Bone marrow (tissue), 2 donors: ENCODE results near the gene DEPP1.

Experiments
- DNase-seq, 2 donors: peaks; one replicate each; lab custom pipeline; 2025; lab: John Stamatoyannopoulos, UW

Gene DEPP1

DNA sequence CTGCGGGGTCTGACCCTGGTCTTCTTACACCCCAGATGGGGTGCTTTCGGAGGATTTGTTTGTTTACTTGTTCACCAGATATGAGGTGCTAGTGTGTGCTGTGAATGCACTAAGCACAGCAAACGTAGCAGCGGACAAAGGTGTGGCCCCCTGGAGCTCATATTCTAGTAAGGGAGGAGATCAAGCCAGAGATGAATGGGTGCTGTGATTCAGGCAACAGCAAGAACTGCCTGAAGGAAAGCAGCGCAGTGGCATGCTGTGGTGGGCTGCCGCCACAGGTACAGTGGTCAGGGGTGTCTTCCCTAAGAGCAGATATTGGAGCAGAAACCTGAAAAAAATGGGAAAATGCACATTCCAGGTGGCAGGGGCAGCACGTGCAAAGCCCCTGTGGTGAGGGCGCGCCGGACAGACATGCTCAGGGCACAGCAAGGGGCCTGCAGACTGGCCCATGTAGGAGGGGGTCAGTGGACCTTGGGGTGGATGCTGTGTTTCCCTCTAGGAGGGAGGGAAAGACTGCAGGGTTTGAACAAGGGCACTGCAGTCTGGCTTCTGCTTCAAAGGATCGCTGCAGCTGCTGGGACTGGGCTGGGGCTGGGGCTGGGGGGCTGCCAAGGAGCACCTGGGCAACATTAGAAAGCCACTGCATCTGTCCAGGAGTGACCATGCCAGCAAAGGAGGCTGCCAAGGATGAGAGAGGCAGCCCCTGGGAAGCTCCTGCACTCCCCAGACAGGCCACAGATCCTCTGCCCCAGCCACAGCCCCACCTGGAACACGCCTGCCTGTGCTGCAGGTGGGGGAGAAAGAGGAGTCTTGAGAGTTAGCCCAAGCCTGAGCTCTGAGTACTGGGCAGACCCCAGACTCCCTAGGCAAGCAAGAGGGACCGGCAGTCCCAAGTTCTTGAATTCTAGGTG, 927 bp upstream of the DEPP1 start:
- DNase-seq: no peak

DNA sequence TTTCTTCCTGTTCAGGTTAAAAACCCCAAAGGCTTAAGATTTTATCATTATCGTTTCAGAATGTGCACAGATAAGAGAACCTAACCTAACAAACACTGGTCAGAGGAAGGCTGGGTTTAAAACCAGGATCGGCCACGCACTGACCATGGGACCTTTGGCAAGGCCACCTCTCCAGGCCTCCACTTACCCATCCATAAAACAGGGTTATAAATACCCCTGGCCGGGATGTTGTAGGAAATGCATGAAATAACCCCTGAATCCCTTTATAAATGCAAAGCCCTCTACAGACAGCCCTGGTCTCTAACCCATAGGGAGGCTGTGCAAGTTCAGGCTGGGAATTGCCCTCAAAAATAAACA, 418 bp downstream of the DEPP1 start:
- DNase-seq: no peak

DNA sequence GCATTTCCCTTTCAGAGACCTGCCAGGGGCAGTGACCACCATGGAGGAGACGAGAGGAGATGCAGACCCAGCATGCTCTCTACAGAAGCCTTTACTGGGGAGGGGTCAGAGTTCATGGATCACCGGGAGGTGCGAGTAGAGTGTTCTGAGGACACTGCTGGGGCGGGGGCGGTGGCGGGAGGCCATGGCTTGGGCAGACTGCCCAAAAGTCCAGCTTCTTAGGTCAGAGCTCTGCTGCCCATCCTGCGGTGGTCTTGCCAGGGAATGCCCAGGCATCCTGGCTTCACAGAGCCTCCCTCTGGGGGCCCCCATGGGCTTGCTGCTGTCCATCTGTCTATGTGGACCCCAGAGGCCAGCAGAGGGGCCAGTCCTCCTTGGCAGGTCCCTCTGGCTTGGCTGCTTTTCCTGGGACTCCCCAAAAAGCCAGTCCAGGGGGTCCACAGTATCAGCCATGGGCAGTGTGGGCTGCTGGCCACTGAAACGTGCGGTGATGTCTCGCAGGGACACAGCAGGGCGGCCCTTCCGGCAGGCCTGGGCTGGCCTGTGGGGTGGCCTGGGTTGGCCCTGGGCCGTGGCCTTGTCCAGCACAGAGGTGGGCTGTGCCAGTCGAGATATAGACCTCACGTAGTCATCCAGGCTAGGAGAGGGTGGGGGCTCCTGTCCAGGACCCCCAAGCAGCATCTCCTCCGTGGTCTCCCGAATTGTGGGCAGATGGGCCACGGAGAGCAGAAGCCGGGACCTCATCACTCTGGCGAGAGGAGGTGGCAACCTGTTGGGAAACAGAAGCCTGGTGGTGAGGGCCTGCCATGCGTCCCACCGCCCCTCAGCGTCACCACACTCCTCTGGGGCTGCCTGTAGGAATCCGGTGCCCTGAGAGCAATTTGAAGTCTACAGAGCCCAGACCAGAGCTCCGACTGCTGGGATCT, 1.1 kb downstream of the DEPP1 start:
- DNase-seq: no peak

DNA sequence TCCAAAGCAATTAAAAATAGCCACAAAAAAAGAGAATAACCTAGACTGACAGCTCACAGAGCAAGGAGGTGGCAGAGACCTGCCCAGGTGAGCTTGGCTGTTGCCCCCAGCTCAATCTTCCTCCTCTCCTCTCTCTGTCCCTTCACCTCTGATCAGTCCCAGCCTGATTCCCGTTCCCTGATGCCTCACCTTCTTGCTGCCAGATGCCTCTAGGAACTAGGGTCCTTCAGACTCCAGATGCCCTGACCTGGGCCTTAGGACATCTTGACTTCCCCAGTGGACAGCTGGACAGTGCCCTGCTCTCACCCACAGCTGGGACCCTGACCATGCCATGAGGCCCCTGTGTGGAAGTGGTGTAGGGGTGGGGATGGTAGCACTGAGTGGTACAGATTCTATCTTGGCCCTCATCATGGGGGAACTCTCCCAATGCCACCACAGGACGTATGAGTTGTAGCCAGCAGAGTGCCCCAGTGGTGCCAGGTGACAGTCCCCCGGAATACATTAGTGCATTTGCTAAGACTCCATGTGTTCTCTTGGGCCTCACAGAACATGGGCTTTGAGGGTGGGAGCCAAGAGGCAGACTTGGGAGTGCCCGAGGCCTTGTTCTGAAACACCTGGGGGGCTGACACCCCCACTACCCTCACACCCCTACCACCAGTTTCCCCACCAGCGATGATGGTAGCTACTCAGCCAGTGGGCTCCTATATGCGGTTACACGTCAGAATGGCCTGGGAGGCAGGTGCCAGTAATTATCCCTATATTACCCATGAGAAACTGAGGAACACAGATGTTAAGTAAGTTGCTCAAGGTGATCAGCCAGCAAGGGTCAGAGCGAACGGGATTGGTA, 2.0 kb downstream of the DEPP1 start:
- DNase-seq: no peak

DNA sequence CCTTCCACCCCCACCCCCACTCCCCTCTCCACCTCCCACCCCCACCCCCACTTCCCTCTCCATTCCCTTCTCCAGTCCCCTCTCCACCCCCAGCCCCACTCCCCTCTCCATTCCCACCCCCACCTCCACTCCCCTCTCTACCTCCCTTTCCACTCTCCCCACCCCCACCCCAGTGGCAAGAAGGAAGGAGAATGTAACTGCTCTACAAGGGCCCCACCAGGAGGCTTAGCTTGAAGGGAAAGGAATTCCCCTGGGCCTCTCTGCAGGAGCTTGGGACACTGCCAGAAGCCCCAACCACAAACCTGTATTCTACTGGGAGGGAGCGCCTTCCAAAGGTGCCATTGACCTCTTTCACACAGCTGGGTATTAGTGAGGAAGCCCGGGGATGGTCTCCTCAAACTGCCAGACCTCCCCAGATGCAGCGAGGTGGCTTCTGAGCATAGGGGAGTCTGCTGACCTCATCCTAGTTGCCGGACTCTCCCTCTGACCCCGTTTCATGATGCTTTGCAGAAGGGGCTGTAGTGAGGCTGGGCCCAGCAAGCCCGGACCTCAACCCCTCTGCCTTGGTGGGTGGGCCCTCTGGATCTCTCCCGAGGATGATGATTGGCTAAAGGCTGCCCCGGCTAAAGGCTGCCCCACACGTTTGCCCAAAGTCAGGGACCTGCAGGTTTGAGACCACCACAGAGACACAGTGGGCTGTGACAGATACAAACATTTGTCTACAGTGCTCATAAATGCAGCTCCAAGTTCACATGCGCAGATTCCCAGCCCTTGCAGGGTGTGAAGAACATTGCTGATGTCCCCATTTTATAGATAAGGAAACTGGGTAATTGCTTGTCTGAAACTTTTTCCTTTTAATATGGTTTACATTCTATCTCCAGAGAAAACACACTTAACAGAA, 2.9 kb downstream of the DEPP1 start:
- DNase-seq: no peak

DNA sequence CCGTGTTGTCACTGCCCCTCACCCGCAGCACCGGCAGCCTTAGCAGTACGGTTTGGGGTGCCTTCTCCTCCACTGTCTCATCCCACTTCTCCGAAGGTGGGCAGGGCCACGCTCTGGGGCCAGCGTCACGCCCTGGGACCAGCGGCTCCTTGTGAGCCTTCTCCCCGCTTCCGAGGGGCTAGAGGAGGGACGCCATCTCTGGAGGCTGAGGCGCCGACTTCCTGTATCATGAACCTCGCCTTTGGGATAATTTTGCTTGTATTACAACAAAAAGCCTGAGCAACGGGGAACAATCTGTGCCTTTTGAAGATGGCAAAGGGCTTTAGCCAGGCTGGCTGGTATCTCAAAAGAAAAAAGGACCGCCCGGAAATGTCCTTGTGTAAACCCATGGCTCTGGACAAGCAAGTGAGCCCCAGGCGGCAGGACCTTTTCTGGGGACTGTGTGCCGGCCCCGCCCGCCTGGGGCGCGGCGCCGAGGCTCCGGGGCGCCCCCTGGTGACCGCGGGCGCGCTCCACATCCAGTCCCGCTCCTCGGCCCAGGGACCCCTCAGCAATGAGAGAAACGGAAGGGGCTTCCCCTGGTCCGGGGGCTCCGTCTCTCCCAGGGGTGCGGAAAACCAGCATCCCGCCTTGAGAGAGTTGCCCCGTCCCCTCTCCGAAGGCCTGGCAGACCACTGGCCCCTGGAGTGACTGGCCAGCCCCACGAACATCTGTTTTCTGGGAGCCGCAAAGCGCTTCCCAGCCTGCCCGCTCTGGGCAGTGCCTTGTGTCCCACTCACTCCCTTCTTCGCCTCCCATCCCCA, 3.8 kb downstream of the DEPP1 start:
- peak; percentile 30 to 44 for DNase-seq

DNA sequence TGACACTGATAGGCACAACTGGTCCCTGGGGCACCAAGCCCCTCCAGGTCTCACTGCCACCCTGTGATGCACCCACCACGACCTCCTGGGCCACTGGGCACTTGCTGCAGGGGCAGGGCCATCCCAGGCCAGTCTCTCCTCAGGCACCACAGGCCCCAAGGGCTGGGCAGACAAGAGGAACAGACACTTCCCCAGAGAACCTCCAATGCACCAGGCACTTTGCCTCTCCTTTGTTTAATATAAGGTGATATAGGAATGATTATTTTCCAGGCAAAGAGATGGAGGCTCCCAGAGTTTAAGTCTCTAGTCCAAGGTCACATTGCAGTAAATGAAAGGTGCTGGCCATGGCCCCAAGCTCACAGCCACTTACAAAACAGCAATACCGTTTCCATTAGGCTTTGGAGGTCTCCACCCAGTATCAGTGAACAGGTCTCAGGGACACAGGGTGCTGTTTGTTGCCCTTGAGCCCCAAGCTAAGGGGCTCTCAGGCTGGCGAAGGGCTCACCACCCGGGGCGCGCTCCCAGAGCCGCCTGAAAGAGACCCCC, 4.5 kb downstream of the DEPP1 start:
- DNase-seq: no peak

DNA sequence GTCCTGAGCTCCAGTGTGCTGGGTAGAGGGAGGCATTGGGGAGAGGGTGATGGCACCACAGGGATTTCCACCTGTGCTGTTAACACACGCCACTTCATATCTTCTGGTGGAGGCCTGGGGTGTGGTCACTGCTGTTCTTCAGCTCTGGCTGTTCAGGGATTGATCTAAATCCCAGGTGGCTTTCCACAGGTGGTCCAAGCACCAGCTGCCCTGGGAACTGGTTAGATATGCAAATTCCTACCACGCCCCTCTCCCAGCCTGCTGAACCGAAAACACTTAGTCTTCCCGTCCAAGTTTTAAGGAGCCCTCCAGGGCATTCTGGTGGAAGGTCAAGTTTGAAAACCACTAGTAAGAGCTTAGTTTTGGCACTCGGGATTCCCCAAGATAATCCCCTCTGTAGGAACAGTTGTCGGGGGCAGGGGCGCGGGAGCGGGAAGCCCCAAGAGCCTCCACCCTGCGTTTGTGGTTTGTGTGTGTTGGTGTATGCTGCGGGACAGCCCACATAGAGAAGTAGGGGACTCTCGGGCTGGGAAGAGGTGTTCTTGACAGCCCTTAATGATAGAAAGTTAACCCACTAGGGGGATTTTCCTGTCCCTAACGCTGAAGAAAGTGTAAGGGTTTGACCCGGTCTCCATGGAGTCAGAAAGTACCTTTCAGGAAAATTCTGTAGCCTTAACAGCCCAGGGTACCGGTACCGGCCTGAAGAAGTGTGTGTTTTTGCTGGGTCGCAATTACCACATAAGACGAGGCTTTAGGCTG, 5.1 kb downstream of the DEPP1 start:
- no peak for DNase-seq

DNA sequence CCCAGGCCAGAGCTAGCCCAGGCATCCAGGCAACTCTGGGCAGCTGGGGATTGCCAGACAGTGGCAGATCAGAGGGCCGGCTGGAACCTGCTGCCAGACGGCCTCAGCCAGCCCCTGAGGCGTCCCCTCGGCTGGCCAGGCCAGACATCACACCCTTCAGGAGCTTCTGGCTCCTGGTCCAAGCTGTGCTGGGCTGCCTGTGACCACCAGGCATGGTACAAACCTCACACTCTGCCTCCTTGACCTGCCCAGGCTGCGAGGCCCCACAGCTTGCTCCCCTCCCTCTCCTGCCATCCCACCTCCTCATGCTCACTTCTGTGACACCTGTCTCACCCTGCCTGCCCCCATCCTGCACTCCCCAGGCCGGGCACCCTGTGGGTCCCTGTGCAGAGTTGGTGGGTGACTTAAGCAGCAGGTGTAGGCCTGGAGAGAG, 5.7 kb downstream of the DEPP1 start:
- no peak for DNase-seq

DNA sequence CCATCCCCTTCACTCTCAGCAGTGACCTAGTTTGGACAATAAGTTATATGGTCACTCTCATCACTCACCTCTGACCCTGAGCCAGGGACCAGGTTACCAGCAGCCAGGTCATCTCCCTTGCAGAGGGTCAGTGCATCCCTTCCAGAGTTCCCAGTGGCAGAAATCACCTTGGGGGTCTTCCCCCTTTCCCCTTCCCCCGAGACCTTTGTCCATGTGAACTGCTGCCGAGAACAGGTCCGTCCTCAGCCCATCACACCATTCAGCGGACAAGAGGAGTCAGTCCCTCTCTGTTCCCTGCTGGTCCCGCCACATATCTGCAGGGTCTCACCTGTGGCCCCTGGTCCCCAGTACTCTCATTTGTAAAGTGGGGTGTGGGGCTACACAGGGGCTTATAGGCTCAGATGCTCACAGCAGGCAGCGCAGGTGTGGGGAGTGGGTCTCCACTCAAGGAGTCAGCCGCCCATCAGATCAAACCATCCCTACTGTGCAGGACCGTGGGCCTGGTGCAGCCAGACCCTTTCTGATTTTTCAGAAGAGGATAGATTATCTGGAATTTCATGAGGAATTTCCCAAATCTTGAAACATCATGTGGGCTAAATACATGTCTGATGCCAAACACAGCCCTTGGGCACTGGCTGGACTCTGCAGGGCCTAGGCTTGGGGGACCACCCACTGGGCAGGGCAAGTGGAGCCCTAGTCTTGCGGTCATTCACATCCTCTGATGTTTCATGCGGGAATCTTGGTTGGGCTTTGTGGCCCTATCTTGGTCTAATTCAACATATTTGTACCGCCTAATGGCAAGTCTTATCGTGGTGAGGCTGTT, 6.5 kb downstream of the DEPP1 start:
- DNase-seq: no peak

DNA sequence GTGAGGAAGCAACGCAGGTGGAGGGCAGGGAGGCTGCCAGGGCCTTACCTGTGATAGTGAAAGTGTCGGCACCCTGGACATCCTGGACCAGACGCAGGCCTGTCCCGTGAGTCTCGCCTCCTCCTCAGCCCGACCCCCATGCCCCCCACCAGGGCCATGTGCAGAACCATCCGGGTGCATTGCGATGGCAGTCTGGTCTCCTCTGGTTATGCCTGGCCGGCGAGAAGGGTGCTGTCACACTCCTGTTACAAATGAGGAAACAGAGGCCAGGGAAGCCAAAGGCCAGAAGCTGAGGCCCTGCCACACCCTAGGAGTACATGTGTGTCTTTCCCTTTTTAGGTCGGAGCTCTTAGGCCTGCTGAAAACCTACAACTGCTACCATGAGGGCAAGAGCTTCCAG, 7.2 kb downstream of the DEPP1 start:
- DNase-seq: no peak

DNA sequence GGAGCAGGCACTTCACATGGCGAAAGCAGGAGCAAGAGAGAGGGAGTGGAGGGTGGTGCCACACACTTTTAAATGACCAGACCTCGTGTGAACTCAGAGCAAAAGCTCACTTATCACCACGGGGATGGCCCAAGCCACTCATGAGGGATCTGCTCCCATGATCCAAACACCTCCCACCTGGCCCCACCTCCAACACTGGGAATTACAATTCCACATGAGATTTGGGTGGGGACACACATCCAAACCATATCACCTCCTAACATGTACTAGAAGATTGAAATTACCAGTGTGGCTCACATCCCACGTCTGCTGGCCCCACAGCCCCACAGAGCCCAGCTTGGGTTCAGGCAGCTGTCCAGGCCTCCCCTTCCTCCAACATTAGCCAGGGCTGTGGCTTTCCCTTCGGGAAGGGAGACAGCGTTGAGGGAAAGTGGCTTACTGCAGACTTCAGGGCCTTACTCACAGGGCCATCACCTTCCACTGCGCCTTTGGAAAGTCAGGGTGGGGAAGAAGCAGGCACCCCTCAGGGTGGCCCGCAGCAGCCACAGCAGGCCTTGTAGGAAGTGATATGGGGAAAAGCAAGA, 7.7 kb downstream of the DEPP1 start:
- no peak for DNase-seq

DNA sequence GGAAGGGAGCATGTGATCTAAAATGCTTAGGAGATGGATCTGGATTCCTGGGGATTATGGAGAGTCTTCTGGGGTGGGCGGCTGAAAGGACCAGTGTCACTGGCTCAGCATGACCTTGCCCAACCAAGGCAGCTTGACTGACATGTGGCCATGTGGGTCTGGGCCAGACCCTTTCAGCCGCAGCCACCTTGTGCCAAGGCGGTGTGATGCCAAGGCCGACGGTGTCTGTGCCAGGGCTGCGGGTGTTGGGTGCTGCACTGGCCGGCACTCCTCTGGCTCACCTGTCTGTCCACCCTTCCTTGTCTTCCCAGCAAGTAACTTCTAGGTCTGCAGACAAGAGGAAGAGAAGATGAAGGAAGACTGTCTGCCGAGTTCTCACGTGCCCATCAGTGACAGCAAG, 8.8 kb downstream of the DEPP1 start:
- DNase-seq: no peak

DNA sequence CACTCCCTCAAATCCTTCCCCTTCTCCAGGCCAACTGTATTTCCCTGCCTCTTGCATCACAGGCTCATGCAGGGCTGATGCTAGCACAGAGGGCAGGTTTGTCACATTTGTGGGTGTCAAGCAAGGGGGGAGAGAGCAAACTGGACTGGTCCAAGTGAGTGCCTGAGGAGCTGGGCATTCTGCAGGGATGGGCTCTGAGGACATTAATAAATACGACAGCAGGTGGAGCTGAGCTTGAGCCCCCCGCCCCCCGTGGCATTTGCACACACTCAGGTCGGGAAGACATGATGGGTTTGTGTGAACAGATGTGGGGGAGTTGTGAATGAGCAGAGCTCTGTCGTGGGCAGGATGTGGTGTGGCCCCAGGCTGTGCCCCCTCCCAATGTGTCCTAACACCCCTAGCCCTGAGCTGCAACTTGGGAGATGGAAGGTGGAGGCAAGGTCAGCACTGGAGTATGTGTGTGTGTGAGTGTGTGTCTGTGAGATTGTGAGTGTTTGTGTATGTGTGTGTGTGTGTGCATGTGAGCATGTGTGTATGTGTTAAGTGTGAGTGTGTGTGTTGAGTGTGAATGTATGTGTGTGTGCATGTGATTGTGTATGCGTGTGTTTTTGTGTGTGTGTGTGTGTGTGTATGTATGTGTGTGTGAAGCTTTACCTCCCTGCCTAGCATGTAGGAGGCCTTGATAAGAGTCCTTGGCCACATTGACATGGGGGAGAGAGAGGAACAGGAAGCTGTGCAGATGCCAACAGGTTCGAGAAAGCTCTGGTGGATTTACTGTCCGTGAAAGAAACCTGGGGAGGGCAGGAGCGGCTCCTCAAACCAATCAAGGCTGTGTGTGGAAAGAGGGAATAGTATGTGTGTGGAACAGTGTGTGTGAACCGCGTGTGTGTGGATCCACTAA, 9.9 kb downstream of the DEPP1 start:
- DNase-seq: no peak

DNA sequence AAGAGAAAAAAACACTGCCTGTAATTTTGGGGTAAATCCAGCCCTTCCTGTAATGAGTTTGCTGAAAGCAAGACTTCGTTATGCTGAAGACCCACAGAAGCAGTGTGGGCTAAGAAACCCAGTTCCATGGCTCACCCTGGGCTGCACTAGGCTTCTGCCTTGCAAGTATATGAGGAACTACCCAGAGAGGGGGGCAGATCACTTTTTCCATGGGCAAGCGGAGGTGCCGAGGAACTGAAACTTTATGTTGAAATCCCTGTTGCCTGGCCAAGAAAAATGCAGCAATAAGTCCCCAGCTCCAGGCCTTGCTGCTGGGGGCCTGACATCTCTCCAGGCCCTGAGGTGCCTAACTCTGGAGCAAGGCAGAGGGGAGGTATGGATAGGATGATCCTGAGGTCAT, 10.5 kb downstream of the DEPP1 start:
- peak; percentile 43 to 58 for DNase-seq

DNA sequence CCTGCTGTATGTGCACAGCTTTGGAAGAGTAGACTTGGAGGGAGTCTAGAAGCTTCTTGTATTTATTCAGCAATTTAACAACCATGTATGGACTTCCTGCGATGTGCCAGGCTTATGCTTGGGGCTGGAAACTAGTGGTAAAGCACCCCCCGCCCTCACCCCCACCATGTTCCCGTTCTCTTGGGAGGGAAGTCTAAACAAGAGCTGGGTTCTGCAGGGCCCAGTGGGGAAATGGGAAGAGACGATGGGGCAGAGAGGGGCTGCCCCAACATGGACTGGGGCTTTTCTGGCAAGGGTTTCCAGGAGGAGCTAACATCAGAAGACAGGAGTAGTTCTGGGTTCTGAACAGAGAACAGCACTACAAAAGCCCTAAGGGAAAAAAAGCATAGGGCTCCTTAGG, 11.0 kb downstream of the DEPP1 start:
- no peak for DNase-seq
